Activated naive CD4-positive, alpha-beta T cell (primary cell): ENCODE results near the gene ATP6V0E2.
A peak's percentile ranks its signal among the peaks of the same experiment; 100 is the strongest.

Source experiments
- DNase-seq, 4 experiments: peaks; one replicate each; lab custom pipeline; 2025; lab: John Stamatoyannopoulos, UW

The ATP6V0E2 gene

DNA sequence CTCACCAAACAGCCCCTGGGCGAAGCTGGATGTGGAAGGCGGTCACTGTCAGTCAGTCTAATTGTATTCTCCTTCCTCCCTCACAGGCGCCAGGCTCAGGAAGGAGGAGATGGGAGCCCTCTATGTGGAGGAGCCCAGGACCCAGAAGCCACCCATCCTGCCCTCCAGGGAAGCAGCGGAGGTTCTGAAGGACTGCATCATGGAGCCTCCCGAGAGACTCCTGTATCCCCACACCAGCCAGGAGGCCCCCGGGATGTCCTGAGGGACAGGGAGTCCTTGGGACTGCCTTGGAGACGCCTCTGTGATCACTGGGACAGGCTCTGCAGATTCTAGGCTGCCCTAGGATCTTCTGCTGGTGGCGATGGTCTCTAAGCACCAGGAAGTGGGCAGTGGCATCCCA lies 9.7 kb upstream of the ATP6V0E2 start:
- no peak for DNase-seq

DNA sequence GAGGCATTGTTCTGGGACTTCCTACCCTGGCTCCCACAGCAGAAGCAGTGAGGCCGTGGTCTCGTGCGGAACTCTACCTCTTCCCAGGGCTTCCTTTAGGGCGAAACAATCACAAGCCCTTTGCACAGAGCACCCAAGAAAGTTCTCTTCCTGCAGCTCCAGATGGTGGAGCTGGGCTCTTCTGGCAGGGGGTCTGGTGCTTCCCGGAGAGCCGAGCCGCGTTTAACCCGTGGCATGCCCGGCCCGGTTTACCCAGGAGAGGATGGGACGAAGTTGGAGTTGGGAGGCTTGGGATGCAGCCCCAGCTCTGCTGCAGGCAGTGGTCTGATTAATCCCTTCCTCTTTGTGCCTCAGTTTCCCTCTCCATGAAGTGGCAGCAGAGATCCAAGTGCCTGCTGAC lies 9.0 kb upstream of the ATP6V0E2 start:
- DNase-seq: no peak

DNA sequence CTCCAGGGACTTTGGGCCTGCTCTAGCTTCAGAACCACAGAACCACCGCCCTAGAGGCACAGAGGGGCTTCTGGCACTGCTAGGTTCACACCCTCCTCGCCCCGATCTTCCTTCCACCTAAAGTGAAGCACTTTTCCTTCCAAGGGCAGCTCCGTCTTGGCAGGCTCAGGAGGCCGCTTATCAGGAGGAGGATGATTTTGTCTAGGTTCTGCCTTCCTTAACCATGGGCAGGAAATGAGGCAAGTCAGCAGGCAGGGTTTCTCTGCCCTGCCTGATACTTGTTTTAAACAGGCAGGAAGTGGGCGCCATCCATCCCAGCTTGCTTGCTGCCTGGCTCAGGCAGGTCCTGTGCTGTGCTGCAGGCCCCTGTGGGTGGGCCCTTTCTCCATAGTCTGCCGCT lies 8.3 kb upstream of the ATP6V0E2 start:
- peak in 2 of 4 experiments; percentile 51 to 59 for DNase-seq

DNA sequence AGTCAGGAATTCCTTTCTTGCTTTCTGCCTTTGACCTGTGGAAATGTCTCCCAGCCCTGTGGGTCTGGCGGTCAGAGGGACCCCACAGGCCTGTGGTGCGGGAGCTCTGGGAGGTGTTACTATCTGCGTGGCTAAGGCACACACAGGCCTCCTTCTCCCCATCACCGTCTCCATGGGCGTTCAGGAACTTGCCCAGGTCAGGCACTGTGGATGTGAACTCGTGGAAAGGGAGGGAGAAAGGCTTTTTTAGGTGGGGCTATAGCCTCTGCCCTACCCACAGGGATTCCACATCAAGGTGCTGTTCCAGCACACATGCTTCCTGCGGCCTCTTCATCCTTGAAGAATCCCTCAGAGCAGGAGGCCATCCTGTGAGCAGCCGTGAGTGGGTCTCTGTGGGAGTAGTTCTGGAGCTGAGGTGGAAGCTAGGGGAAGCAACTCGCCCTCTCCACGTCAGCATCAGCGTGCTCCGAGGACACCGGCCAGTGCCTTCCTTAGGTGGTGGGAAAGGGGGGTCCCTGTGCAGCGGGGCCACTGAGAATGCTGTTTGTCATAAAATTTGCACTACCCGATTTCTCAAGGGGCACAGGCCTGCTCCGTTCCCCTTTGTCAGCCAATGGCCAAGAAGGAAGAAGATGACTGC lies 7.5 kb upstream of the ATP6V0E2 start:
- DNase-seq: no peak

DNA sequence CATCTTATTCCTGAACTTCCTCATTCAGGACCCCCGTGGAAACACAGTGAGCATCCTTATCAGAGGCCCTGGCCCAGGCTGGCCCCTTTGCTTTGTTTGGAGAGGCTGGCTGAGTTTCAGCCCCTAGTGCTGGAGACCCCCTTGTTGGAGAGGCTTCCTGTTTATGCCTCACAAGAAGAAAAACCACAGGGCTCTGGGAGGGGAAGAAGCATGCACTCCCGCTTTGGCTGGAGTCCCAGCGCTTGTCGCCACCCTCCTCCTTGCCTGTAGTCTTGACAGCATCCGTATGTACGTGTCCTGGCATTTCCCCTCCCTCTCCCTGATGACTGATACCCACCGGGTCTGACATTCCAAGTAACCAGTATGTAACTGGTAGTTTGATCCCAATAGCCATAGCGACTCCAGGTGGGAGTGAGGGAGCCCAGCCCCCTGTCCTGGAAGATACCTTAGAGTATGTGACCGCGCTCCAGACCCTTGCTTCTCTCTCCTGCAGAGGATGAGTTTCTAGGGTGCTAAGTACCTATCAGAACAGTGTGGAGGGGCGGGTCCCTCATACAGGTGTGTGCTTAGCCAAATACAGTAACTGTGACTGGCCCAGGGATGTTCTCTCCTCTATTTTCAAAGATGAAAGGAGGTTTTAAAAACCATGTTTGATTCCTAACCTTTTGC lies 6.9 kb upstream of the ATP6V0E2 start:
- DNase-seq: no peak

DNA sequence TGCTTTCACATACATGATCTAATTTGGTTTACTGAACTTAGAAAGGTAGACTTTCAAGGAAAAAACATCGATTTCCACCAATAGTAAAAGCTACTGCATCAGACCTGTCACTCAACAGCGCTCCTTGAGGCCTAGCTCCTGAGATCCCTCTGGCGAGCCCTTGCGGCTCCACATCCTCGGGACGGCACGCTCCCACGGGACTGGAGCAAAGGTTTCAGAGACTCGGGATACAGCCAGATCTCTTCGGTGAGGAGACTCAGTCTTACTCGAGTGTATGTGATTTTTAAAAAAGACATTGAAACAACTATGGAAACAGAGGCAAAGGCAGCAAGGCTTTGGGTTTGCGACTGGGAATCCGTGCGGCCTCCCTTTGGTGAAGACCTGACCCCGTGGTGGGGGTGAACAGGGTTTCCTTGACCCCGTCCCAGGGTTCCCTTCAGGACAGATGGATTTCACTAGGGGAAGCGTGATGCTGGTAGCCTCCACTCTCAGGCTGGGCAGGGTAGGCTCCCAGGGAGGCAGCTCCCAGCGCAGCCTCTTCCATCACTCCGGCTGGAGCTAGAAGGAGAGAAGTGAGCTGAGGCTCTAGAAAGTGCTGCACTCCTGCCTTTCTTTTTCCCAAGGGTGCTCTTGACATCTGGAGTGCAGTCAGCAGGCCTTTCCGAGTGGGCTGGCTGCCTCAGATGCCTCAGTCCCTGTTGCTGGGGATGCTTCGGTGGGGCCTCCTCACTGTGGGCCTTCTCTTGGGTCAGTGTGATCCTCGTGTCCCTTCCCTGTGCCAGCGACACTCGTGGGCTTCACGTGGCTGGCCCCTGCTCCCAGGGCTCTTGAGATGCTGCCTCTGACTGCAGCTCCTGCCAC lies 5.8 kb upstream of the ATP6V0E2 start:
- DNase-seq: no peak

DNA sequence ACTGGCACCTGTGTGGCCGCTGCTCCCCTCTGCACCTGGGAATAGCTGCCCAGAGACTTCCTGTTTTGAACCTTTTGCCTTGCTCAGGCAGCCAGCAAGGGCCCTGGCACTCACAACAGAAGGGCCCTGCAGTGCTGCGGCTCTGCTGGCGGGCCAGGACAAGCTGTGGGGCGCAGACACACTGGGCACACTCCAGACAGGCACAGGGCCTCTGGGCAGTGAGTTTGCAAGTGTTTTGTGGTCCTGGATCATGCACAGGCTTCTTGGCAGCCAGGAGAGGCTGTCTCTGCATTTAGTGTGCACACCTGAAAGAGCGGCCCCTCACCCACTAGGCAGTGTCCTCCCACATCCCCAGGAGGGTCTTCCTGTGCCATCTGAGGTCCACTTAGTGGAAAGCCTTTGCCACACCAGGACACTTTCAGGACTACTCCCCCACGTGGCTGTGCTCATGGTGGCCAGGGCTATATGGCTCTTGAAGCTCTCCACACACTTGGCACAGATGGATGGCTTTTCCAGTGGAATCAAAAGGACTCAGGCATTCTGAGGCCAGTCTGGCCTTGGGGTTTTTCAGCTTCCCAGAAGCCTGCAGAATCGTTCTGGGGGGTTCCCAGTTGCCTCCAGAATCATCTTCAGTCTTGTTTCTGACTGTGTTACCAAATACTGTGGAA lies 5.0 kb upstream of the ATP6V0E2 start:
- peak in 1 of 4 experiments; percentile 16 for DNase-seq

DNA sequence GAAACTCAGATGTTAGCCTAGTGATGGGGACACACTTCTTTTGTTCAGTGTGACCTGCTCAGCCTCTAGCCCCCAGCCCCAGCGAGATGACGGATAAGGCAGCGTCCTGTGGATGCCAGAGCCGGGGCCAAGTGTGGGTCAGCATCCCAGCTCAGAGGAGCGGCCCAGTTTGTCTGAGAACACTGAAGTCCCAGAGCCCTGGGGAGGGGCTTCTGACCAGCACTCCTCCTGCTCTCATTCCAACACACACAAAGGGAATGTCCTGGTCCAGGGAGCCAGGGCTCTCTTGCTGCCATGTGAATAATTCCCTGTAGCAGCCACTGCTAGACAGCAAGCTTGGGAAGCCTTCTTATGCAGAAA lies 4.5 kb upstream of the ATP6V0E2 start:
- no peak for DNase-seq

DNA sequence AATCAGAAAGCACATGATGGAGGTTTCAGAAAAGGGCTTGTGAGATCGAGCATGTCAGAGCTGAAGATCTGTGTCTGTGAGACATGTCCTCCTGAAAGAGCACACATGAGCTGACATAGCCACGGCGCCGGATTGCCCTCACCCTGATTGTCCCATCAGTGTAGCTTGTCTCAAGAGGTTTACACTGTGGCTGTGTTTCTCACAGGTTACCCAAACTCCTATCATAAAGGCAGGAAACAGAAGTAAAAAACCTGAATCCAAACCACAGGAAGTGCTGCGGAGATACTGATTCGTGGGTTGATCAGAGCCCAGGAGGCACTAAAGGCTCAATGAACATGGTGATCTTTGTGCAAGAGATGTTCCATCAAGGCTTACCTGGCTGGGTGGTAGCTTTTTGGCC lies 3.9 kb upstream of the ATP6V0E2 start:
- DNase-seq: no peak

DNA sequence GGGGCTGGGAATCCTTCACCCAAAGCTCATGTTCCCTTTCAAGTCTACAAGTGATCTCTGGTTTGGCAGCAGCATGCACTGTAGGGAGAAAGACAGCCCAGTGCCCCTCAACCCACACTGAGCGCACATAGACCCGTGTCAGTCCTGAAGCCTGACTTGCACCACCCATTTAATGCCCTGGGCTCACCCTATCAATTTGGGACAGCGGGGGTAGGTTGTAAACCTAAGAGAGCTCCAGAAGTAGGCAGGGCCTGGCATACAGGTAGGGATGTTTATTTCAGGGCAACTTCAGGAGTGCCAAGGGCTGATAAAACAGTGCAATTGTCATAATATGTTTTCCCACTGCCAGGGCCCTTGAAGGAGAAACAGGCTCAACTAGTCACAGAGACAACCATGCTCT lies 3.5 kb upstream of the ATP6V0E2 start:
- no peak for DNase-seq

DNA sequence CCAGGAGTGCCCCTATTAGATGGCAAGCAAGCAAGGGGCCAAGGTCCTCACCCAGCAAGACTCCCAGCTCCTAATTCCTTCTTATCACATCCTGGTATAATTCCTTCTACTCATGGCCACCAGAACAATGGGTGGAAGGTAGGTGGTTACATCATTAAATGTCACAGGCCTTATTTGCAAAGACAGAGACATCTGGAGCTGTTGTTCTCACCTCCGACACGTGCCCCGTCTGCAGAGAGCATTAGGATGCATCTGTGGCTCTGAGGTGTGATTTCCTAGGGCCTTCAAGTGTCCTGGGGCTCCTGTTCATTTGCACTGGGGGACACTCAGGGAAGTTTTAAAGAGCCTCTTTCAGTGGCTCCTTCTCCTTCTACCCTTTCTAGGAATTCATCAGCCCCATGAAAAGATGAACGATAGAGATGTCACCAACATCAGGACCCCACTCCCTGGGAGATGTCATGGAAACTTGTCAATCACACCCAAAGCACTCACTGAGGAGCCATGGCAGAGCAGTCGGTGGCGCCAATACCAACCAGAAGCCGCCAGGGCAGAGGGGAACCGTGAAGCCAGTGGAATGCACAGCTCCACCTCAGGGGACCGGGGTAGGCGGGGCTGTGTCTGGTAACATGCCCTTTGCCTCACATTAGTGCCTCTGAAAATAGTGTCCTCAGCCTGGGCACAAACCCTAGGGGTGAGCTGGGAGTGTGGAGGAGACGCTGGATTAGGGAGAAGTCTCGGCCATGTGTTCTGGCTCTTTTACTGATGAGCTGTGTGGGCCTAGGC lies 2.9 kb upstream of the ATP6V0E2 start:
- DNase-seq: peak in 1 of 4 experiments; percentile 15

DNA sequence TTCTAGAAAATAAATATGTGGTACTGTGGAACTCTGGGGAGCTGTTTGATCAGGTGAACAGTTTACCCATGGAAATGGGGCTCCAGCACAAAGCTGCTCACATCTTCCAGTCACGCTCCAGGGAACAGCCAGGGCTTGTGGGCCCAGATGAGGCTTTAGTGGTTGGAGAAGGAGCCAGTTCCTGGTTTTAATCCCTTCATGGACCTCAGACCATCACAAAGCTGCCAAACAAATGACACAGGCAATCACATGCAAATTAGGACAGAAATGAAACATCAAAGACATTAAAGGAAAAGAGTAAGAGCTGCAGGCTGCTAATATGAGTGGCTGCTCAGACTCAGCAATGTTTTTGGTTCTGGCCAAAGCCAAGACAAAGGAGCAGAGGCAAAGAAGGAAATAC lies 2.2 kb upstream of the ATP6V0E2 start:
- DNase-seq: no peak

DNA sequence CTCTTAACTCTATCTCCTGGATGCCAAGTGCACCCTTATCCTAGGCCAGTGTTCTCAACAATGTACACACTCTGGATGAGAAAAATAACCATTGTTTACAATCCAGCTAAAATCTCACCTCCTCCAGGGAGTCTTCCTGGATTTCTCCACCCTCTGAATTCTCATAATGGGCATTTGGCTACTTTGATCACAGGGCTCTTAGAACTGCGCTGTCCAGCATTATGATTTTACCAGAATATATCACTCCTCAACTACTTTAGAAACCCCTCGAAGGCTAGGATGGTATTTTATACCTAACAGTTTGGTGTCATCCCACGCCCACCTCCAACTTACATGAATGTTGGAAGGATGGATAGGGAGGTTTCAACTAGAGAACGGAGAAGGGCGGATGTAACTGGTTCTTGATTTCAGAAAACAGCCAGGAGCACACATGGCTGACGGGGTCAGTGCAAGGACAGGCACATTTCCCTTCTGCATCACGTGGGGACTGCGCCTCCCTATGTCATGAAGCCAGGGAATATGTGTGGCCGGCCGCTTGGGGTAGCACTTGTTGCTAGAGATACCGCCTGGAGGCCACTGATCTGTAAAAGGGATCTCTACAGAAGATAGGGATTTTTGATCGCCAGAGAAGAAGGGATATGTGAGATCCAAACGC lies 1.2 kb upstream of the ATP6V0E2 start:
- DNase-seq: no peak

DNA sequence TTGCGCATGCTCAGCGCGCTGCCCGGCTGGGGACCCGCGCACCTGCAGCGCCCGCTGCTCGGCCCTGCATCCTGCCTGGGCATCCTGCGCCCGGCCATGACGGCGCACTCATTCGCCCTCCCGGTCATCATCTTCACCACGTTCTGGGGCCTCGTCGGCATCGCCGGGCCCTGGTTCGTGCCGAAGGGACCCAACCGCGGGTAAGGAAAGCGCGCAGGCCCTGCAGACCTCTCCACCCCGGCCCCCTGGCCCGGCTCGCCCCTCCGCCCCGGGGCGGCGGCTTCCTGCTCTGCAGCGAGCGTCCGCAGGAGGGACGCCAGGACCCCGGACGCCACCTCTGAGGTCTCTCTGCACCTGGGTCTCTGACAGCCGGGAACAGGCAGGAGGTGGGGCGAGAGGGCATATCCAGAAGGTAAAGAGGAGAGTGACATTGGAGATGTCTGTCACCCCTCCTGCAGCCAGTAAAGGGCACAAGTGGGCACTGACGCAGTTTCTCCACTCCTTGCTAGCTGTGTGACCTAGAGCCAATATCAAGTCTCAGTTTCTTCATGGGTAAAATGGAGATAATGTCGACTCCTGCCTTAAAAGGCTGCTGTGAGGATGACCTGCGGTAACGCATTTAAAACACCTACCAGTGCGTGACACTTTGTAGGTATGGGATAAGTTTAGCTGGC lies 338 bp downstream of the ATP6V0E2 start:
- no peak for DNase-seq

DNA sequence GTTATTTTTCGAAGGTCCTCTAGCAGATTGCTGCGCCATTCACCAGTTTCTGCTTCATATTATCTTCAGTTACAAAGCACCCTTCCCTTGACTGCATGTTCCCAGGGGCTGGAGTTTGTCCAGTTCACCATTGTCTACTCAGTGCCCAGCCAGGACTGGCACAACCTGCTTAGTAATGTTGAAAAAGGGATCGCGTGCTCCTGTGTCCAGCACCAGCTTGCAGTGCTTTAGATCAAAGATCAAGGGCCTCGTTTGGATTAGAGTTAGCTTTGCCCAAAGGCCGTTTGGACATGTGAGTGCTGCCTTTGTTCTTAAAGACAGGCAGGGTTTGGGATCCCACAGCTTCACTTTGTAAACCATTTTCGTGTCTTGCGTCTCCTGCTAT lies 867 bp downstream of the ATP6V0E2 start:
- DNase-seq: no peak

DNA sequence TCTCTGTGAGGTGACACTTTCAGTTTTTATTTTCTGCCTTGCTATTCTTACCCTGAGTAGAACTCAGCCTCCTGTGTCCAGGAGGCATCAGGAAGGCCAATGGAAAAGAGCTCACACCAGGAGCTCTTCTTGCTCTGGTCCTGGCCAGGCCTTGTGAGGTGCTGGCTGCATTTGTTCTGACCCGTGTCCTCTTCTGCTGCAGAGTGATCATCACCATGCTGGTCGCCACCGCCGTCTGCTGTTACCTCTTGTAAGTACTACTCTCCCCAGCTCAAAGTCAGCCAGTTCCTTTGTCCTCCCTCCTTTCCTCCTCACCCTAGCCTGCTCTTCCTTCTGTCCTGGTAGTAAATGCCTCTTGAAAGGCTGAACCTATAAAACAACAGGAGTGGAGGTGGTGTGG lies 1.6 kb downstream of the ATP6V0E2 start:
- no peak for DNase-seq

DNA sequence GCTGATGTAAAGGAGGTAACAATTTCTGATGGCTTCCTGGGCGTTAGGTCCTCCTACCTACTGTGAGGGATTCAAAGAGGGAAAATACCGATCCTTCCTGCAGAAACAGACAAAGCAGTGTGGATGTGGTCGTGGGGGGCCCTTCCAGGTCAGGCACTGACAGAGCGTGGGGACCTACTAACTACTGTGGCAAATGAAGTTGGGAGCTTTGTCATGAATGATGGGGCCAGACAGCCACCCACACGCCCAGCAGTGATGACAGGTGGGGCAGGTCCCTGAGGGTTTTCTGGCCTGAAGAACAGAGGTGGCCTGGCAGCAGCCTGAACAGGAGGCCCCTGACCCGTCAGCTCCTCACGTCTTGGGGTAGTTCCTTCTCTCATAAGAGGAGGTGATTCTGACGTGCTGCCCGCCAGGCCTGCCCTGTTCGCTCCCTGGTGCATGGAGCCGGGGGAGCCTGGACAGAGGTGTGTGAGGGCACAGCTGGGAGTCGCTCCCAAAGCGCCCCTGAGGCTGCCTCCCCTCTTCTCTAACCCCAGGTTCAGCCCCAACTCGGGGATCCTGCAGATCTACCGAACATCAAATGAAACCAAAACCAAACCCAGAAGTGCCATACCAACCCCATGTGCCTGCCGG lies 4.2 kb downstream of the ATP6V0E2 start:
- no peak for DNase-seq

DNA sequence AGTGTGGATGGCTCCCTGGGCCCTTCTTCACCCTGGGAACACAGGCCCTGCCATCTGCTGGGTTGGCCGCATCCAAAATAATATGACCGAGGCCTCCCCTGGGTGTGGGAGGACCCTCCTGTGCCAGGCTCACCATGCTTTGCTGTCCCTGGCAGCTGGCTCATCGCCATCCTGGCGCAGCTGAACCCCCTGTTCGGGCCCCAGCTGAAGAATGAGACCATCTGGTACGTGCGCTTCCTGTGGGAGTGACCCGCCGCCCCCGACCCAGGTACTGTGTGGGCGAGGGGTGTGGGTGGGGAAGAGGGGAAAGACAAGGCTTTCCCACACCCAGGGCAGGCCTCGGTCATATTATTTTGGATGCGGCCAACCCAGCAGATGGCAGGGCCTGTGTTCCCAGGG lies 4.8 kb downstream of the ATP6V0E2 start:
- no peak for DNase-seq

DNA sequence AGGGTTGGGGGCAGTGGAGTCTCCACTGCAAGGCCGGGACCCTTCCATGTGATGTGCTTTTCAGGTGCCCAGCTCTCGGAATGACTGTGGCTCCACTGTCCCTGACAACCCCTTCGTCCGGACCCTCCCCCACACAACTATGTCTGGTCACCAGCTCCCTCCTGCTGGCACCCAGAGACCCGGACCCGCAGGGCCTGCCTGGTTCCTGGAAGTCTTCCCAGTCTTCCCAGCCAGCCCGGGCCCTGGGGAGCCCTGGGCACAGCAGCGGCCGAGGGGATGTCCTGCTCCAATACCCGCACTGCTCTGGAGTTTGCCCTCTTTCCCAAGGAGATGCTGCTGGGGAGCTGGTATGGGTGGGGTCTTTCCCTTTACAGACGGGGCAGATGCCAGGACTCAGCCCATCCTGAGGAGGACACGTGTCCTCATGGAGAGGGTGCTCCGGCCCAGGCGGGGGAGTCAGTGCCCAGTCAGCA lies 5.5 kb downstream of the ATP6V0E2 start:
- no peak for DNase-seq
